Smooth muscle cell (in vitro differentiated cells): ENCODE data around the gene MED12L. TPM values are rescaled to one million over a fixed set of nuclear protein-coding genes. Genes with fewer than 3 reads are reported as not detected.

ENCODE experiments used
- DNase-seq: peaks from one replicate; lab custom pipeline; 2025; ENCODE audit not compliant: unreplicated experiment; lab: John Stamatoyannopoulos, UW
- H2AFZ ChIP-seq: fragments of 200-600 bp; sonication (generic); 2 replicates; pipeline ENCODE4 v1.6.0; 2016; ENCODE audit warnings: antibody characterized with exemption, low read depth, mild to moderate bottlenecking
- H3F3A ChIP-seq: fragments of 200-600 bp; sonication (generic); 2 replicates; pipeline ENCODE4 v1.6.0; 2017; ENCODE audit warnings: antibody characterized with exemption, low read depth
- H3K27ac ChIP-seq: fragments of 200-600 bp; sonication (generic); 2 replicates; pipeline ENCODE4 v1.5.1; 2016; ENCODE audit warnings: low read depth, mild to moderate bottlenecking
- H3K27me3 ChIP-seq: fragments of 200-600 bp; sonication (generic); 2 replicates; pipeline ENCODE4 v1.6.1; 2016; ENCODE audit warnings: low read depth, mild to moderate bottlenecking
- H3K36me3 ChIP-seq: fragments of 200-600 bp; sonication (generic); 2 replicates; pipeline ENCODE4 v1.5.1; 2016; ENCODE audit warnings: low read depth
- H3K4me1 ChIP-seq: fragments of 200-600 bp; sonication (generic); 2 replicates; pipeline ENCODE4 v1.5.1; 2016; ENCODE audit warnings: low read depth
- H3K4me2 ChIP-seq: fragments of 200-600 bp; sonication (generic); 2 replicates; pipeline ENCODE4 v1.6.0; 2016; ENCODE audit warnings: mild to moderate bottlenecking
- H3K4me3 ChIP-seq: fragments of 200-600 bp; sonication (generic); 2 replicates; pipeline ENCODE4 v1.5.1; 2016; ENCODE audit warnings: mild to moderate bottlenecking
- H3K79me2 ChIP-seq: fragments of 200-600 bp; sonication (generic); 2 replicates; pipeline ENCODE4 v1.6.0; 2016; ENCODE audit warnings: low read depth, mild to moderate bottlenecking
- H3K9ac ChIP-seq: fragments of 200-600 bp; sonication (generic); 2 replicates; pipeline ENCODE4 v1.6.0; 2016; ENCODE audit warnings: low read depth
- H3K9me3 ChIP-seq: fragments of 200-600 bp; sonication (generic); replicated peaks from 2 replicates; pipeline ENCODE4 v1.5.1; 2016; ENCODE audit warnings: low read depth
- H4K20me1 ChIP-seq: fragments of 200-600 bp; sonication (generic); 2 replicates; pipeline ENCODE4 v1.6.0; 2016; ENCODE audit warnings: low read depth
- CTCF ChIP-seq: fragments of 200-600 bp; sonication (generic); IDR thresholded peaks from 2 replicates; pipeline ENCODE4 v1.5.1; 2017; ENCODE audit warnings: borderline replicate concordance, mild to moderate bottlenecking, antibody characterized with exemption; ENCODE audit not compliant: insufficient read depth, poor library complexity, severe bottlenecking
- WGBS: methylation state at CpG from one replicate; pipeline ENCODE4 v1.1.7; 2016; ENCODE audit warnings: low lambda C conversion rate; 5-methylcytosine and 5-hydroxymethylcytosine counted together
- polyA plus RNA-seq: library from polyadenylated mRNA; unstranded; fragments of >200 nt; fragmentation: Nextera tagmentation; extraction: Ambion mirVana; gene quantifications from 2 replicates; pipeline ENCODE4 v1.2.1, GENCODE V29; 2016
- total RNA-seq: library from RNA; depleted of rRNA; stranded (reverse); fragments of >200 nt; gene quantifications from 2 replicates; pipeline ENCODE4 v1.2.3, GENCODE V29; 2014

MED12L gene
- total and polyA plus RNA-seq, 2 experiments from 2014 or later = 0.26 to 1.5 TPM

- Histone ChIP-seq H3K9ac (no peak overlapping the region), H3F3A (no peaks in the 10 kb centered on the region), H3K79me2 (no peaks in the 10 kb centered on the region), H3K4me1 (no peaks in the 10 kb centered on the region), H3K36me3 (no peaks in the 10 kb centered on the region), H3K27me3 (no peaks in the 10 kb centered on the region), H2AFZ (no peak overlapping the region), H3K27ac (no peak overlapping the region), H4K20me1 (no peaks in the 10 kb centered on the region), H3K4me2 (no peak overlapping the region), H3K4me3 (no peak overlapping the region), H3K9me3 (no peaks in the 10 kb centered on the region)
- 76% methylated on average over 6 of the region's 6 CpGs for WGBS
- no peak for DNase-seq
- no peak for TF ChIP-seq CTCF
These were observed 334.3 kb downstream of the MED12L start for GRCh38 chr3:151419806-151420205.

GRCh38 chr3:151421938-151422337 lies 336.5 kb downstream of the MED12L start:
- no peak for DNase-seq
- no peaks in the 10 kb centered on the region for H3K4me1 ChIP-seq
- no peaks in the 10 kb centered on the region for H3K36me3 ChIP-seq
- H3K9me3 ChIP-seq = no peaks in the 10 kb centered on the region
- no peak overlapping the region for H3K4me3 ChIP-seq
- H3F3A ChIP-seq = no peaks in the 10 kb centered on the region
- no peaks in the 10 kb centered on the region for H3K27me3 ChIP-seq
- WGBS = 87% methylated on average over 4 of the region's 4 CpGs
- no peaks in the 10 kb centered on the region for H3K79me2 ChIP-seq
- no peaks in the 10 kb centered on the region for H4K20me1 ChIP-seq
- TF ChIP-seq CTCF = no peak
- H3K27ac ChIP-seq = no peak overlapping the region
- no peak overlapping the region for H3K9ac ChIP-seq
- no peak overlapping the region for H2AFZ ChIP-seq
- no peak overlapping the region for H3K4me2 ChIP-seq

GRCh38 chr3:151423091-151423490 lies 337.6 kb downstream of the MED12L start:
- DNase-seq = no peak
- Histone ChIP-seq H2AFZ (no peak overlapping the region), H3K36me3 (no peaks in the 10 kb centered on the region), H3K9ac (no peak overlapping the region), H4K20me1 (no peaks in the 10 kb centered on the region), H3K4me3 (no peak overlapping the region), H3K9me3 (no peaks in the 10 kb centered on the region), H3K27me3 (no peaks in the 10 kb centered on the region), H3K4me2 (no peak overlapping the region), H3K27ac (no peak overlapping the region), H3F3A (no peaks in the 10 kb centered on the region), H3K4me1 (no peaks in the 10 kb centered on the region), H3K79me2 (no peaks in the 10 kb centered on the region)
- 56% methylated on average over 5 of the region's 5 CpGs for WGBS
- no peak for TF ChIP-seq CTCF

- H3K36me3 ChIP-seq = no peaks in the 10 kb centered on the region
- peak overlapping the region; percentile 4 for H3K4me2 ChIP-seq
- no peaks in the 10 kb centered on the region for H3K9me3 ChIP-seq
- H3K9ac ChIP-seq = no peak overlapping the region
- no peak for DNase-seq
- H3K79me2 ChIP-seq = no peaks in the 10 kb centered on the region
- TF ChIP-seq CTCF = peak; percentile 32
- H3F3A ChIP-seq = no peaks in the 10 kb centered on the region
- H2AFZ ChIP-seq = no peak overlapping the region
- H3K4me3 ChIP-seq = no peak overlapping the region
- H3K27me3 ChIP-seq = no peaks in the 10 kb centered on the region
- no peaks in the 10 kb centered on the region for H4K20me1 ChIP-seq
- H3K4me1 ChIP-seq = no peaks in the 10 kb centered on the region
- no peak overlapping the region for H3K27ac ChIP-seq
- WGBS = 47% methylated on average over 4 of the region's 4 CpGs
These were observed 340.3 kb downstream of the MED12L start for GRCh38 chr3:151425627-151426340.
